Glutamatergic neuron (in vitro differentiated cells): ENCODE results near the gene CHRM2. TPM values are rescaled to one million over a fixed set of nuclear protein-coding genes. Genes with fewer than 3 reads are reported as not detected.

ENCODE experiments used
- DNase-seq: peaks from one replicate; pipeline ENCODE4 v3.0.0; 2022
- H3K27ac Mint-ChIP-seq: one replicate; pipeline ENCODE4 v1.8.0; 2020; ENCODE audit warnings: mild to moderate bottlenecking, mixed read lengths, inconsistent platforms; ENCODE audit not compliant: unreplicated experiment
- H3K27me3 Mint-ChIP-seq: one replicate; pipeline ENCODE4 v1.8.0; 2020; ENCODE audit warnings: mild to moderate bottlenecking, moderate library complexity, mixed read lengths, inconsistent platforms; ENCODE audit not compliant: unreplicated experiment
- H3K36me3 Mint-ChIP-seq: one replicate; pipeline ENCODE4 v1.8.0; 2020; ENCODE audit warnings: mild to moderate bottlenecking, mixed read lengths, inconsistent platforms; ENCODE audit not compliant: unreplicated experiment
- H3K4me1 Mint-ChIP-seq: one replicate; pipeline ENCODE4 v1.8.0; 2020; ENCODE audit warnings: mild to moderate bottlenecking, low read depth, mixed read lengths, inconsistent platforms; ENCODE audit not compliant: unreplicated experiment
- H3K4me3 Mint-ChIP-seq: one replicate; pipeline ENCODE4 v1.8.0; 2020; ENCODE audit warnings: mild to moderate bottlenecking, mixed read lengths, inconsistent platforms; ENCODE audit not compliant: unreplicated experiment
- H3K9me3 Mint-ChIP-seq: one replicate; pipeline ENCODE4 v1.8.0; 2020; ENCODE audit warnings: mild to moderate bottlenecking, moderate library complexity, mixed read lengths, inconsistent platforms; ENCODE audit not compliant: unreplicated experiment
- CTCF ChIP-seq: fragments of 200-600 bp; sonication (generic); IDR thresholded peaks from one replicate; pipeline ENCODE4 v1.5.0; 2021; ENCODE audit not compliant: partially characterized antibody, unreplicated experiment
- total RNA-seq: library from RNA; stranded (reverse); fragmentation: NEBNext Ultra II Directional; extraction: Animal tissue kit (Norgen Biotek cat#: 25700); gene quantifications from one replicate; pipeline ENCODE4 v1.2.1, GENCODE V29; 2021; ENCODE audit not compliant: unreplicated experiment

The CHRM2 gene
- total RNA-seq, 1 donor from 2014 or later, result not detected

DNA sequence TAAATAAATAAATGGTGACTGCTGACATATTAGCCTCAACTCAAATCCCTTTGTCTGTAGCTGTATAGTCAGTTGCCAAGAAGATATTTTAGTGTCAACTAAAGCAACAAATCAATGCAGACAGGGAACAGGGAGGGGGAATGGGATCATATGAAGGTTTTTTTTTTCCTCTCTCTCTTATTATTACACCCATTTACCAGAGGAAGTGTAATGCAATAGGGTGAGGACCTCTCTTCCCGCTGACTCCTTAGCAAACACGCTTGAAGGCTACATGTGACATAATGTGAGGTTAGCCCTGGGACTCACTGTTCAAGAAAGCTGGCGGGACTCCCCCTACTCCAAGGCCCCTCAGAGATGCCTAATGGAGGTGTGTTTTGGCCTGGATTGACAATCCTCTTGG is 88.2 kb downstream of the CHRM2 start:
- no peaks in the 10 kb centered on the region for H3K36me3 Mint-ChIP-seq
- peaks cover 2% of the 10 kb centered on the region for H3K9me3 Mint-ChIP-seq
- H3K4me3 Mint-ChIP-seq, result no peak overlapping the region
- no peaks in the 10 kb centered on the region for H3K27me3 Mint-ChIP-seq
- no peak overlapping the region for H3K27ac Mint-ChIP-seq
- DNase-seq, result no peak
- H3K4me1 Mint-ChIP-seq, result no peaks in the 10 kb centered on the region
- TF ChIP-seq CTCF, result no peak

- no peaks in the 10 kb centered on the region for H3K27me3 Mint-ChIP-seq
- H3K4me1 Mint-ChIP-seq, result no peaks in the 10 kb centered on the region
- no peak overlapping the region for H3K4me3 Mint-ChIP-seq
- TF ChIP-seq CTCF, result no peak
- DNase-seq, result no peak
- H3K36me3 Mint-ChIP-seq, result no peaks in the 10 kb centered on the region
- peaks cover 2% of the 10 kb centered on the region for H3K9me3 Mint-ChIP-seq
- no peak overlapping the region for H3K27ac Mint-ChIP-seq
Observed at GRCh38 chr7:136957391-136957790, 88.9 kb downstream of the CHRM2 start.

GRCh38 chr7:136958016-136958415 is 89.6 kb downstream of the CHRM2 start:
- H3K9me3 Mint-ChIP-seq, result peaks cover 2% of the 10 kb centered on the region
- no peak for TF ChIP-seq CTCF
- H3K4me1 Mint-ChIP-seq, result no peaks in the 10 kb centered on the region
- H3K27ac Mint-ChIP-seq, result no peak overlapping the region
- no peaks in the 10 kb centered on the region for H3K27me3 Mint-ChIP-seq
- no peak overlapping the region for H3K4me3 Mint-ChIP-seq
- no peak for DNase-seq
- H3K36me3 Mint-ChIP-seq, result no peaks in the 10 kb centered on the region

DNA sequence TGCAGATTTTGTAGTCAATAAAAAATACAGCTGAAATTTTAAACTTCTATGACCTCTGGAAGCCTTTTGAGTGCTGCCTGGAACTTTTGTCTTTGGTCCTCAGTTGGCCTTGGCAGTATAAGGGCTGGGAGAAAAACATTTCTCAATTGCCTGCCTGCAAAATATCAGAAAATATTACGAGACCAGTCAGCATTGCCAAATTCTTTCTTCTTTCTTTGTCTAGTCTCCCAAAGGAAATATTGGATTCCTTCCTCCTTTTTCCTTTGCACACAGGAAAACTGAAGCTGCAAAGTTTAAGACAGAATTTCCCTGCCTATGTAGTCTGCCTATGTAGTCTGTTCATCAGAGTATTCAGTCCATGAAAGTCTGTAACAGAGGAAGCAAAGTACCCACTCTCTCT is 95.9 kb downstream of the CHRM2 start:
- Mint-ChIP-seq H3K27ac (no peak overlapping the region), H3K4me3 (no peak overlapping the region), H3K36me3 (no peaks in the 10 kb centered on the region), H3K4me1 (no peaks in the 10 kb centered on the region), H3K9me3 (peaks cover 2% of the 10 kb centered on the region), H3K27me3 (no peaks in the 10 kb centered on the region)
- DNase-seq, result no peak
- no peak for TF ChIP-seq CTCF

DNA sequence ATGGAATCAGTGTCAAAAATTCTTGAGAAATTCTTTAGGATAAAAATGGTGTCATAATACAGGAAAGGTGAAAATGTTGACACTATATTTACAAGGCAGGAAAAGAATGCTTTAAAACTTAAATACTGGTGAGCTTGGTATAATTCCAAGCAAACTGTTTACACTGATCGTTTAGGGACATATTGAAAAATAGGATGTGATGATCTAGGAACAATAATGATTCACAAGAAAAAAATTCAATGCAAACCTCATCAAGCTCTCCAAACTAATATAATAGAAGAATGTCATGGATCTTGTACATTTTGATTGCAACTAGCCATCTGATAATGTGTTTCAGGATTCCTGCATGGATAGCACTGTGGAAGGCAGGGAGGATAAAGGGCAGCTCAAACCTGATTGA is 98.4 kb downstream of the CHRM2 start:
- Mint-ChIP-seq H3K36me3 (no peaks in the 10 kb centered on the region), H3K27ac (no peak overlapping the region), H3K4me1 (no peaks in the 10 kb centered on the region), H3K9me3 (no peaks in the 10 kb centered on the region), H3K27me3 (no peaks in the 10 kb centered on the region), H3K4me3 (no peak overlapping the region)
- DNase-seq, result no peak
- TF ChIP-seq CTCF, result no peak
